SK-N-SH (cell line): ENCODE measurements around the gene MEIS2. TPM values are rescaled to one million over a fixed set of nuclear protein-coding genes. Genes with fewer than 3 reads are reported as not detected.

ENCODE experiments used
- CTCF ChIA-PET: fragments of 300-600, 350-600 bp; formaldehyde crosslinking; extraction: SDS; loops from one replicate; lab custom pipeline; 2021; lab: Yijun Ruan, JAX
- POLR2A ChIA-PET: fragments of 350-600 bp; sonication (Branson Sonifier 250); formaldehyde crosslinking; extraction: SDS; loops from one replicate; lab custom pipeline; 2020; ENCODE audit warnings: antibody characterized with exemption, inconsistent platforms; lab: Yijun Ruan, JAX
- DNase-seq: peaks from one replicate; pipeline ENCODE4 v3.0.0; 2012
- H2AFZ ChIP-seq: fragments of 200-600 bp; sonication (generic); 2 replicates; pipeline ENCODE4 v1.8.1; 2016; ENCODE audit warnings: antibody characterized with exemption, mild to moderate bottlenecking, low read depth
- H3F3A ChIP-seq: fragments of 200-600 bp; sonication (generic); replicated peaks from 2 replicates; pipeline ENCODE3; 2016; ENCODE audit warnings: antibody characterized with exemption, mild to moderate bottlenecking; ENCODE audit not compliant: insufficient read depth
- H3K27ac ChIP-seq, 2 experiments: fragments of 200-500 bp in 1 of 2; fragments of 200-600 bp in 1 of 2; sonication (Bioruptor generic) in 1 of 2; sonication (generic), shearing (Covaris generic) in 1 of 2; 2 replicates each; pipeline versions ENCODE4 v1.5.1 to v1.6.1; 2014 to 2016; ENCODE audit warnings: low read depth in 2 of 2, inconsistent platforms in 1 of 2, low read length in 1 of 2, mild to moderate bottlenecking in 1 of 2, mixed read lengths in 1 of 2
- H3K27me3 ChIP-seq: fragments of 200-600 bp; sonication (generic), shearing (Covaris generic); 2 replicates; pipeline ENCODE4 v1.6.1; 2016; ENCODE audit warnings: mixed run types; ENCODE audit not compliant: insufficient read depth
- H3K36me3 ChIP-seq, 2 experiments: fragments of 200-500 bp in 1 of 2; fragments of 200-600 bp in 1 of 2; sonication (Bioruptor generic) in 1 of 2; sonication (generic) in 1 of 2; replicated peaks in 1 of 2; 2 replicates each; pipeline versions ENCODE3 to v1.5.1; 2014 to 2016; ENCODE audit warnings: low read length in 1 of 2, mild to moderate bottlenecking in 1 of 2; ENCODE audit not compliant: insufficient read depth in 2 of 2, control insufficient read depth in 1 of 2
- H3K4me1 ChIP-seq, 2 experiments: fragments of 200-500 bp in 1 of 2; fragments of 200-600 bp in 1 of 2; sonication (Bioruptor generic) in 1 of 2; sonication (generic), shearing (Covaris generic) in 1 of 2; 2 replicates each; pipeline versions ENCODE4 v1.5.1 to v1.6.1; 2014 to 2016; ENCODE audit warnings: low read depth in 1 of 2, low read length in 1 of 2, mixed run types in 1 of 2; ENCODE audit not compliant: insufficient read depth in 2 of 2, control insufficient read depth in 1 of 2
- H3K4me2 ChIP-seq: fragments of 200-600 bp; sonication (generic), shearing (Covaris generic); 2 replicates; pipeline ENCODE4 v1.6.1; 2017; ENCODE audit warnings: mixed run types
- H3K4me3 ChIP-seq, 2 experiments: fragments of 200-500 bp in 1 of 2; fragments of 200-600 bp in 1 of 2; sonication (Bioruptor generic) in 1 of 2; sonication (generic), shearing (Covaris generic) in 1 of 2; 2 replicates each; pipeline versions ENCODE4 v1.5.1 to v1.8.1; 2014 to 2016; ENCODE audit warnings: low read depth in 2 of 2, inconsistent platforms in 1 of 2, low read length in 1 of 2, mild to moderate bottlenecking in 1 of 2, mixed read lengths in 1 of 2, moderate library complexity in 1 of 2
- H3K79me2 ChIP-seq: fragments of 200-600 bp; sonication (generic); 2 replicates; pipeline ENCODE4 v1.8.1; 2017; ENCODE audit warnings: mild to moderate bottlenecking; ENCODE audit not compliant: insufficient read depth
- H3K9ac ChIP-seq: fragments of 200-600 bp; sonication (generic); 2 replicates; pipeline ENCODE4 v1.6.1; 2017; ENCODE audit warnings: mixed run types
- H3K9me2 ChIP-seq: fragments of 200-600 bp; sonication (generic); 2 replicates; pipeline ENCODE4 v1.6.1; 2017; ENCODE audit warnings: mixed run types
- H3K9me3 ChIP-seq: fragments of 200-600 bp; sonication (generic); 2 replicates; pipeline ENCODE4 v1.6.1; 2017; ENCODE audit warnings: mixed run types, mild to moderate bottlenecking, moderate library complexity
- H4K20me1 ChIP-seq: fragments of 200-600 bp; sonication (generic); 2 replicates; pipeline ENCODE4 v1.6.1; 2017; ENCODE audit warnings: mild to moderate bottlenecking, mixed run types; ENCODE audit not compliant: insufficient read depth
- FOXJ3 ChIP-seq: sonication (generic); formaldehyde crosslinking; IDR thresholded peaks from 2 replicates; pipeline ENCODE4 v1.5.1; 2020; ENCODE audit warnings: mild to moderate bottlenecking, missing genetic modification reagents
- GABPA ChIP-seq: IDR thresholded peaks from 2 replicates; pipeline ENCODE4 v1.4.0; 2012; ENCODE audit warnings: low read depth, mild to moderate bottlenecking
- GATA2 ChIP-seq: sonication (generic); formaldehyde crosslinking; IDR thresholded peaks from 2 replicates; pipeline ENCODE4 v1.5.0; 2020; ENCODE audit warnings: mild to moderate bottlenecking, missing genetic modification reagents
- MXI1 ChIP-seq: IDR thresholded peaks from 2 replicates; pipeline ENCODE4 v1.6.1; 2012; ENCODE audit warnings: mild to moderate bottlenecking, low read depth, low read length, improper control_type of control experiment
- NRF1 ChIP-seq: IDR thresholded peaks from 2 replicates; pipeline ENCODE4 v1.6.1; 2012; ENCODE audit warnings: low read depth, mild to moderate bottlenecking, low read length
- RAD21 ChIP-seq: IDR thresholded peaks from 2 replicates; pipeline ENCODE4 v1.6.1; 2012; ENCODE audit warnings: mild to moderate bottlenecking, low read length
- RCOR1 ChIP-seq: fragments of 150-350 bp; IDR thresholded peaks from 2 replicates; pipeline ENCODE4 v1.6.1; 2017; ENCODE audit warnings: antibody characterized with exemption, low read length
- REST ChIP-seq: IDR thresholded peaks from 2 replicates; pipeline ENCODE4 v1.6.1; 2012; ENCODE audit warnings: mild to moderate bottlenecking, low read depth, low read length, moderate library complexity
- RFX5 ChIP-seq: IDR thresholded peaks from 2 replicates; pipeline ENCODE4 v1.6.1; 2012; ENCODE audit warnings: mild to moderate bottlenecking, improper control_type of control experiment, low read length
- RXRA ChIP-seq: IDR thresholded peaks from 2 replicates; pipeline ENCODE4 v1.4.0; 2012; ENCODE audit warnings: low read depth, mild to moderate bottlenecking, borderline replicate concordance
- SIN3A ChIP-seq: IDR thresholded peaks from 2 replicates; pipeline ENCODE4 v1.6.1; 2012; ENCODE audit warnings: low read depth, mild to moderate bottlenecking, low read length, moderate library complexity, borderline replicate concordance
- TCF12 ChIP-seq: IDR thresholded peaks from 2 replicates; pipeline ENCODE4 v1.4.0; 2012
- TEAD4 ChIP-seq: IDR thresholded peaks from 2 replicates; pipeline ENCODE4 v1.4.0; 2012; ENCODE audit warnings: mild to moderate bottlenecking, borderline replicate concordance; ENCODE audit not compliant: insufficient read depth
- WGBS: methylation state at CpG from one replicate; pipeline ENCODE4 v1.1.6; 2017; ENCODE audit warnings: low lambda C conversion rate; 5-methylcytosine and 5-hydroxymethylcytosine counted together
- polyA plus RNA-seq, 3 experiments: library from polyadenylated mRNA; depleted of rRNA; stranded (reverse); fragments of >200 nt; gene quantifications; 2 replicates each; pipeline ENCODE4 v1.2.3, GENCODE V29; 2012
- TF ChIP-seq, protein P1 (sequence below): fragments of 150-350 bp; IDR thresholded peaks from 2 replicates; pipeline ENCODE4 v1.6.1; 2017; ENCODE audit warnings: antibody characterized with exemption, low read length, low read depth, borderline replicate concordance
- TF ChIP-seq, protein P2 (sequence below): fragments of 150-350 bp; IDR thresholded peaks from 2 replicates; pipeline ENCODE4 v1.6.1; 2016; ENCODE audit warnings: mild to moderate bottlenecking, low read depth, low read length
- TF ChIP-seq, protein P3 (sequence below): IDR thresholded peaks from 2 replicates; pipeline ENCODE4 v1.4.0; 2012; ENCODE audit warnings: low read depth, borderline replicate concordance
- TF ChIP-seq, protein P4 (sequence below): IDR thresholded peaks from 2 replicates; pipeline ENCODE4; 2012

Gene MEIS2
- polyA plus RNA-seq, 1 of the 3 experiments (the other 2 are of a cell fraction): 146 TPM

DNA sequence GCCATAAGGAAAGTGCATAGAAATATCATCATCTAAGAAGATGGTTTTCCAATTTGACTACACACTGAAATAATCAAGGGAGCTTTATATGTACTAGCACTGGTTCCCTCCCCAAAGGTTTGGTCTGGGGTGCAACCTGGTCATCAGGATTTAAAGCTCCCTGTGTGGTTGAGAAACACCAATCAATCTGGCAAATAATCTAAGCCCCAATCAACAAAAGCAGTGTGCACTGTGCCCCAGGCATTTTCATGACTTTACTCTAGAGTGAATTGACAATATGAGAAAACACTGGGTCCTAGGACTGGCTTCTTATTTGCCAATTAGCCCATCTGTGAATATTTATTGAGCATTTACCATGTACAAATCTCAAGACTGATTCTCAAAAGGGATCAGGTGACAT lies 255.1 kb downstream of the MEIS2 start (continued):
- TF ChIP-seq, protein P1, sequence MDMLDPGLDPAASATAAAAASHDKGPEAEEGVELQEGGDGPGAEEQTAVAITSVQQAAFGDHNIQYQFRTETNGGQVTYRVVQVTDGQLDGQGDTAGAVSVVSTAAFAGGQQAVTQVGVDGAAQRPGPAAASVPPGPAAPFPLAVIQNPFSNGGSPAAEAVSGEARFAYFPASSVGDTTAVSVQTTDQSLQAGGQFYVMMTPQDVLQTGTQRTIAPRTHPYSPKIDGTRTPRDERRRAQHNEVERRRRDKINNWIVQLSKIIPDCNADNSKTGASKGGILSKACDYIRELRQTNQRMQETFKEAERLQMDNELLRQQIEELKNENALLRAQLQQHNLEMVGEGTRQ: no peak
- TF ChIP-seq MXI1 (no peak), NRF1 (no peak)

DNA sequence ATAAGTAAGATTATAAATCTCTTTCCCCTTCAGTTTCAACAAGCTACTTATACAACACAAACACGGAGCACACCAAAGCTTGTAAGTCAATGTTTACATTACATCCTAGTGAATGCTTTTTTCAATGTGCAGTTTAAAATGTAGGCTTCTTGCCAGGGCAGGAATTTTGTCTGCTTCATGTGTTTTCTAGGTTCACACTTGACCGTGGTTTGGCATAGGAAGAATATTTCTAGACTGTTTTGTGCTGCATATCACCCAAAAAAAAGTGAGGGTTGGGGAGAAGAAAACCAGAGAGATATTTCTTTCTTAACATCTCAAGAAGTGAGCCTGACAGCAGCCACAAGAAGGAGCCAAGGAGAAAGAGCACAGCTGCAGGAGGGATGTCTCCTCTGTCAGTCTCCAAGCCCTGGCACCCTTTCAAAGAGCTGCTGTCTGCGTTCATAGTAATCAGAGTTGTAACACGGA lies 255.8 kb downstream of the MEIS2 start:
- ChIA-PET POLR2A (no interaction called here), CTCF (interaction anchor here (0.6 to 1.3 kb wide), 3 partner anchors 39 to 839 kb away, joined by 3 read pairs; no protein-coding TSS in a partner anchor)
- Histone ChIP-seq H3F3A (no peaks in the 10 kb centered on the region), H3K79me2 (no peaks in the 10 kb centered on the region), H3K4me2 (no peak overlapping the region), H3K4me1 (peaks cover 0 to 3% of the 10 kb centered on the region in 2 experiments; a peak in 1 of 4 replicates), H4K20me1 (no peaks in the 10 kb centered on the region), H3K27me3 (no peaks in the 10 kb centered on the region), H3K4me3 (no peak overlapping the region), H2AFZ (no peak overlapping the region), H3K36me3 (no peaks in the 10 kb centered on the region), H3K9ac (no peak overlapping the region), H3K27ac (no peak overlapping the region), H3K9me3 (no peaks in the 10 kb centered on the region), H3K9me2 (no peaks in the 10 kb centered on the region)
- WGBS: 66% methylated on average over 4 of the region's 4 CpGs
- TF ChIP-seq, protein P2, sequence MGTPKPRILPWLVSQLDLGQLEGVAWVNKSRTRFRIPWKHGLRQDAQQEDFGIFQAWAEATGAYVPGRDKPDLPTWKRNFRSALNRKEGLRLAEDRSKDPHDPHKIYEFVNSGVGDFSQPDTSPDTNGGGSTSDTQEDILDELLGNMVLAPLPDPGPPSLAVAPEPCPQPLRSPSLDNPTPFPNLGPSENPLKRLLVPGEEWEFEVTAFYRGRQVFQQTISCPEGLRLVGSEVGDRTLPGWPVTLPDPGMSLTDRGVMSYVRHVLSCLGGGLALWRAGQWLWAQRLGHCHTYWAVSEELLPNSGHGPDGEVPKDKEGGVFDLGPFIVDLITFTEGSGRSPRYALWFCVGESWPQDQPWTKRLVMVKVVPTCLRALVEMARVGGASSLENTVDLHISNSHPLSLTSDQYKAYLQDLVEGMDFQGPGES: no peak
- TF ChIP-seq RAD21: no peak
- no peak for TF ChIP-seq GATA2 (CRISPR knock-in tag)
- TF ChIP-seq FOXJ3: no peak
- TF ChIP-seq RXRA: no peak
- no peak for TF ChIP-seq REST
- TF ChIP-seq, protein P3, sequence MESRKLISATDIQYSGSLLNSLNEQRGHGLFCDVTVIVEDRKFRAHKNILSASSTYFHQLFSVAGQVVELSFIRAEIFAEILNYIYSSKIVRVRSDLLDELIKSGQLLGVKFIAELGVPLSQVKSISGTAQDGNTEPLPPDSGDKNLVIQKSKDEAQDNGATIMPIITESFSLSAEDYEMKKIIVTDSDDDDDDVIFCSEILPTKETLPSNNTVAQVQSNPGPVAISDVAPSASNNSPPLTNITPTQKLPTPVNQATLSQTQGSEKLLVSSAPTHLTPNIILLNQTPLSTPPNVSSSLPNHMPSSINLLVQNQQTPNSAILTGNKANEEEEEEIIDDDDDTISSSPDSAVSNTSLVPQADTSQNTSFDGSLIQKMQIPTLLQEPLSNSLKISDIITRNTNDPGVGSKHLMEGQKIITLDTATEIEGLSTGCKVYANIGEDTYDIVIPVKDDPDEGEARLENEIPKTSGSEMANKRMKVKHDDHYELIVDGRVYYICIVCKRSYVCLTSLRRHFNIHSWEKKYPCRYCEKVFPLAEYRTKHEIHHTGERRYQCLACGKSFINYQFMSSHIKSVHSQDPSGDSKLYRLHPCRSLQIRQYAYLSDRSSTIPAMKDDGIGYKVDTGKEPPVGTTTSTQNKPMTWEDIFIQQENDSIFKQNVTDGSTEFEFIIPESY: no peak
- no peak for TF ChIP-seq TCF12
- TF ChIP-seq SIN3A: no peak
- TF ChIP-seq TEAD4: no peak
- no peak for TF ChIP-seq RFX5
- TF ChIP-seq, protein P4, sequence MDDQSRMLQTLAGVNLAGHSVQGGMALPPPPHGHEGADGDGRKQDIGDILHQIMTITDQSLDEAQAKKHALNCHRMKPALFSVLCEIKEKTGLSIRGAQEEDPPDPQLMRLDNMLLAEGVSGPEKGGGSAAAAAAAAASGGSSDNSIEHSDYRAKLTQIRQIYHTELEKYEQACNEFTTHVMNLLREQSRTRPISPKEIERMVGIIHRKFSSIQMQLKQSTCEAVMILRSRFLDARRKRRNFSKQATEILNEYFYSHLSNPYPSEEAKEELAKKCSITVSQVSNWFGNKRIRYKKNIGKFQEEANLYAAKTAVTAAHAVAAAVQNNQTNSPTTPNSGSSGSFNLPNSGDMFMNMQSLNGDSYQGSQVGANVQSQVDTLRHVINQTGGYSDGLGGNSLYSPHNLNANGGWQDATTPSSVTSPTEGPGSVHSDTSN: no peak
- no peak for TF ChIP-seq GABPA
- TF ChIP-seq RCOR1: no peak
- DNase-seq: no peak
